Daoy (cell line): ENCODE measurements around the gene DUSP5. TPM values are rescaled to one million over a fixed set of nuclear protein-coding genes. Genes with fewer than 3 reads are reported as not detected.

Experiments used
- DNase-seq: peaks from one replicate; pipeline ENCODE4 v3.0.0-alpha.2; 2015; ENCODE audit warnings: low read depth
- total RNA-seq: library from RNA; depleted of rRNA; stranded (reverse); fragments of >200 nt; shearing (Covaris generic); gene quantifications from 2 replicates; pipeline ENCODE4 v1.2.3, GENCODE V29; 2014; rRNA removed

The DUSP5 gene
- total RNA-seq, 1 experiment from 2014 or later, result 9.1 TPM

DNA sequence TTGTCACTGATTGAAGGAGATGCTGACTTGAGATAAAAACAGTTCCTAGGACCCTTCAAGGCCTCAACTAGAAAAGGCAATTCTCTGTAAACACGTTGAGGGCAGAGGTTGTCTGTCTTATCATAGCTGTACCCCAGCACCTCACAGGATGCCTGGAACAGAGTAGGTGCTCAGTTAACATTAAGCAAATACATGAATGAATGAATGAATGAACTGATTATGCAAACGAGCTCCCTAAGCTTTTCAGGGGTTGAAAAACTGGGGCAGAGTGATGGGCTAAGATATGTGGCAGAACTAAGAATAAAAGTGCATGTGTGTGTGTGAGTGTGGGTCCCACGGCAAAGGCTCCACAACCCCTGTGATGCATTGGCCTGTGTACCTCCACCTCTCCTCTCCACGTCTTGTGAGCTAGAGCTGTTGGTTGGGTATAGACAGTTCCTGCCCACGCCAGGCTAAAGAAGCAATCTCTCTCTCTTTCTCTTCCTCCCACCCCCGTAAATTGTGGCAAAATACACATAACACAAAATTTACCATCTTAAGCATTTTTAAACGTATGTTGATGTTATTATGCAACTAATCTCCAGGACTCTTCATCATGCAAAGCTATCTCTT is 48.9 kb downstream of the DUSP5 start:
- DNase-seq, result no peak

DNA sequence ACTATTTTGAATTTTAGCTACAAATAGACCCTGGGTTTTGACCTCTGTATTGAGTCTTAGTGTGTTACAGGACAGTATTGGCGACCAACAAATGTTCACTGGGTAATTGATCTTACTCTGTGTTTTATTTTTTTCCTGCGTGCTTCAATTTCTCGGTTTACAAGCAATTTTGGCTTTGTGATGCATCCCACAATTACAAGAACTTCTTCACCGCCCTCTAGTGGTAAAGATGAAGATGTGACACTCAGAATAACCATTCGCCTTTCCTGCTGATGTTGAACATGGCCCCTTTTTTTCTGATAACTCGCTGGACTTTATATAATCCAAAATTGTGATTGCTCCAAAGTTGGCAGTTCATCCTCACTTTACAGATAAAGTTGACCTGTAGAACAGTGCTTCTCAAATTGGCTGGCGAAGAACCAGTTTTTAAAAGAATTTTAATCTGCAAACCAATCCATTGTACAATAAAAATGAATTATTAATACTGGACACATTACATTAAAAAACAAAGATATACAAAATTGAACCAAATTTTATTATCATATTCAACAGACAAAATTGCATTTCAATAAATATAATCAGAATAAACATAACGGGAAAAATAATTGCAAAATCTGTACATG is 49.5 kb downstream of the DUSP5 start:
- peak; percentile 23 for DNase-seq

DNA sequence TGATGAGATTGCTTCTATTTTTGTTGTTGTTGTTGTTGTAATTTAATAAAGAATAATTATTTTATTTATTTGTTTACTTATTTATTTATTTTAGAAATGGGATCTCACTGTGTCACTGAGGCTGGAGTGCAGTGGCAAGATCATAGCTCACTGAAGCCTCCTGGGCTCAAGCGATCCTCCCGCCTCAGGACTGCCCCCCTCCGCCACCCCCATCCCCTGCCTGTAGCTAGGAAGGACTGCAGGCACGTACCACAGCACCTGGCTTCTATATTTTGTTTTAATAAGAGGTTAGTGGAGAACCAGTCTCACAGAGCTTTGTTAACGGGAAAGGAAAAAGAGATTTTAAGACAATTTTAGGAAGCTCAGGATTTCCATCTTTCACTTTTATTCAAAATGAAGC is 50.3 kb downstream of the DUSP5 start:
- no peak for DNase-seq

DNA sequence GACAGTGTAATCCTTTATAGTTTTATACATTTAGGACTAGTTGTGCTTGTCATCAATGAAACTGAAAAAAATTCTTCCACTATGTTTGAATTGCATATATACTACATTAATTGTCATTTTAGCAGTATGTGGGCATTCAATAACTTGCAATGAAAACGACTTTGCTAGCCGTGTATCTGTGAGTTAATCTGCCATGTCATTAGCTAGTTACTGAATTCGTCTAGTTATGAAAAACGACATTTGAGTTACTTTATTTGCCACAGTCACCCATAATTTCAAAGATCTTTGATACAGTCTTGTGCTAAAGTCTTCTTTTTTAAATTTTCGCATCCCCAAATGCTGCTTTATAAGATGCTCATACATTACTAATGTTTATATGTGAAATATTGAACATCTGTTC is 51.5 kb downstream of the DUSP5 start:
- DNase-seq, result no peak

DNA sequence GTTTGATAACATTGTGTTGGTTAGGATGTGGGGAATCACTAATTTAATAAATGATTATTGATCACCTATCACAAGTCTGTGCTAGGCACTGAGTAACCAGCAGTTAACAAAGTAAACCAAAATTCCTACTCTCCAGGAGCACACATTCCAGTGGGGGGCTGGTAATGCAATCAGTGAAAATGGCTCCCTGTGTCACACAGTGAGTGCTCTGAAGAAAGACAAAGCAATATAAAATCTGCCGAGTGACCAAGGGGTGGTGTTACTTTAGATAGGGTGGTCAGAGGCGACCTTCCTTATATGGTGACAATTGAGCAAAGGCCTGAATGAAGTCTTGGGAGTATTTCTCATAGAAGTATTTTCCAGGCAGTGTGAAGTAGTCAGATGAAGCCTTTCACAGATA is 56.2 kb downstream of the DUSP5 start:
- no peak for DNase-seq

DNA sequence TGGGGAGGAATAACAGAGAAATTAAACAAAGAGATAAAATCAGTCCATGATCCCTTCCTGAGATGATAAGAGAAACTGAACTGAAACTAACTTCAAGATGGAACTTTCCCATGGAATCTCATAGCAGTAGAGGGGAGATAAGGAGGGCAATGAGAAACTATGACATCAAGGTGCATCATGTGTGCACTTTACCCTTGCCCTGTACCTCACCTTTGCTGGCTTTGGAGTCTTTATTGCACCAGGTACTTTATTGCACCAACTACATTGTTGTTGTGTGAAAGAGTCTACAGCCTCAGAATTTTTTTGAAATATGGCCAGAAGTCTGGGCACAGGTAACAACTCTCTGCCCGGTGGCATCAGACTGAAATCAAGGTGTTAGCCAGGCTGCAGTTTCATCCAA is 58.6 kb downstream of the DUSP5 start:
- no peak for DNase-seq

DNA sequence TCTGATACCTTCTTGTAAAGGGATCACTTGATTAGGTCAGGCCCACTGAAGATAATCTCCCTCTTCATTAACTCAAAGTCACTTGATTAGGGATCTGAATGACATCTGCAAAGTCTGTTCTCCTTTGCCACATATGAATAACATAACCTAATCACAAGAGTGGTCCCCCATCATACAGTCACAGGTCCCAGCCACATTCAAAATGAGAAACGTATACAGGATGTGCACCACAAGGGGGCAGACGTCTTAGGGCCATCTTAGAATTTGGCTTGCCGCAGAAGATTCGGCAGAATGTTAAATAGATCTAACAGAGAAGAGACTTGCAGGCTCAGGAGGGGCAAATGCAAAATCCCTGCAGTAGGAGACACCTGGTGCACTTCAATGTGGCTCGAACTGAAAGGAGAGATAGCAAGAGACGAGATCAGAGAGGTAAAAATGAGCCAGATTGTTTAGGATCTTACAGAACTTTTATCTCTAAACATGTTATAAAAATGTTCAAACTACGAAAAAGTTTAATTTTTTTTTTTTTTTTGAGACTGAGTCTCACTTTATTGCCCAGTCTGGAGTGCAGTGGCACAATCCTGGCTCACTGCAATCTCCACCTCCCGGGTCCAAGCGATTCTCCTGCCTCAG is 59.4 kb downstream of the DUSP5 start:
- peak; percentile 38 for DNase-seq

DNA sequence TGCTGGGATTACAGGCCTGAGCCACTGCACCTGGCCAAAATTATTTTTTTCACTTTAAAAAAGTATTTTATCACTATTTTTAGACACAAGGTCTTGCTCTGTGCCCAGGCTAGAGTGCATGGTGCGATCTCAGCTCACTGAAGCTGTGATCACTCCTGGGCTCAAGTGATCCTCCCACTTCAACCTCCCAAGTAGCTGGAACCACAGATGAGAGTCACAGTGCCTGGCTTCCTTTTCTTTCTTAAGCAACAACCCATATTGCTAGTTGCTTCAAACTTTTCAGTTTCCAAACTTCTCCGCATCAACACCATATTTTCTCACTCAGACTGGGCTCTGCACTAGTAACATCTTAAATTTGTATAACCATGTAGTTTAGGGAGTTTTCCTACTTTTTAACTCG is 60.3 kb downstream of the DUSP5 start:
- no peak for DNase-seq

DNA sequence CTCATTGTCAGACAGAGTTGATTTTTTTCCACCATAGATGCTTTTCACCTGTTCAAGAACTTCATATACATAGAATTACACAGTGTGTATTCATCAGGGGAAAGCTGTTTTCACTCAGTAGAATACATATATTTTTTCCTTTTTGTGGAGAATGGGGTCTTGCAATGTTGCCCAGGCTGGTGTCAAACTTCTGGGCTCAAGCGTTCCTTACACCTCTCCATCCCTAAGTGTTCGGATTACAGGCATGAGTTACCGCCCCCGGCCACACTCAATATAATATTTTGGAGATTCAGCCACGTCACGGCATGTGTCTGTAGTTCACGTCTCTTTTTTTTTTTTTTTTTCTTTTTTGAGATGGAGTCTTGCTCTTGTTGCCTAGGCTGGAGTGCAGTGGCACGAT is 62.3 kb downstream of the DUSP5 start:
- no peak for DNase-seq

Other genes starting within 250 kb of the DUSP5 start
- gene SMNDC1, start 193.0 kb upstream of the DUSP5 start, total RNA-seq, result 5.8 and 7.5 TPM in 2 replicates
- 39.8 and 43.2 TPM in 2 replicates for gene SMC3, start 69.8 kb downstream of the DUSP5 start, total RNA-seq
- 0.06 and 9.4 TPM in 2 replicates for gene RBM20, start 146.4 kb downstream of the DUSP5 start, total RNA-seq